ENCODE data around the gene C17orf67. TPM values are rescaled to one million over a fixed set of nuclear protein-coding genes. Genes with fewer than 3 reads are reported as not detected.

The C17orf67 gene
- total and polyA plus RNA-seq, 9 of the 15 experiments (the other 6 are each of a cell fraction or from before 2014, with no cell fraction given) = 0.07 to 1.7 (median 0.59) TPM

DNA sequence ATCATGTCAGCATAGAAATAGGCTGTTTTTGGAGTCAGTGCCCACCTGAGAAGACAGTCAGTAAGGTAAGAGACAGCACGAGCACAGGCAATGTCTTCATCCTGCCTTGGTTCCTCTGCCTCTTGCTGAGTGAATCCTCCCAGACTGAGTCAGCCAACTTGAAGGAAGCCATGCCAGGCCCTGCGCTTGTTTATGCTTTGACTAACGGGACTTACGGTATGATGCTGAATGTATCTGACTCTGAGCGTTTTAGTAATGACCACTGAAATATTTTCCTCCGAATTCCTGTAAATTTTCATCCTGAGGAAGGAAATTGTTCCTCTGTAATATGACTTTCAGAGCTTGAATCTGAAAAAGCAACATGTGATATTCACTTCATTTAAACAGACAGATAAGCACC, 18.0 kb downstream of the C17orf67 start (continued):
- TF ChIP-seq, protein P1, sequence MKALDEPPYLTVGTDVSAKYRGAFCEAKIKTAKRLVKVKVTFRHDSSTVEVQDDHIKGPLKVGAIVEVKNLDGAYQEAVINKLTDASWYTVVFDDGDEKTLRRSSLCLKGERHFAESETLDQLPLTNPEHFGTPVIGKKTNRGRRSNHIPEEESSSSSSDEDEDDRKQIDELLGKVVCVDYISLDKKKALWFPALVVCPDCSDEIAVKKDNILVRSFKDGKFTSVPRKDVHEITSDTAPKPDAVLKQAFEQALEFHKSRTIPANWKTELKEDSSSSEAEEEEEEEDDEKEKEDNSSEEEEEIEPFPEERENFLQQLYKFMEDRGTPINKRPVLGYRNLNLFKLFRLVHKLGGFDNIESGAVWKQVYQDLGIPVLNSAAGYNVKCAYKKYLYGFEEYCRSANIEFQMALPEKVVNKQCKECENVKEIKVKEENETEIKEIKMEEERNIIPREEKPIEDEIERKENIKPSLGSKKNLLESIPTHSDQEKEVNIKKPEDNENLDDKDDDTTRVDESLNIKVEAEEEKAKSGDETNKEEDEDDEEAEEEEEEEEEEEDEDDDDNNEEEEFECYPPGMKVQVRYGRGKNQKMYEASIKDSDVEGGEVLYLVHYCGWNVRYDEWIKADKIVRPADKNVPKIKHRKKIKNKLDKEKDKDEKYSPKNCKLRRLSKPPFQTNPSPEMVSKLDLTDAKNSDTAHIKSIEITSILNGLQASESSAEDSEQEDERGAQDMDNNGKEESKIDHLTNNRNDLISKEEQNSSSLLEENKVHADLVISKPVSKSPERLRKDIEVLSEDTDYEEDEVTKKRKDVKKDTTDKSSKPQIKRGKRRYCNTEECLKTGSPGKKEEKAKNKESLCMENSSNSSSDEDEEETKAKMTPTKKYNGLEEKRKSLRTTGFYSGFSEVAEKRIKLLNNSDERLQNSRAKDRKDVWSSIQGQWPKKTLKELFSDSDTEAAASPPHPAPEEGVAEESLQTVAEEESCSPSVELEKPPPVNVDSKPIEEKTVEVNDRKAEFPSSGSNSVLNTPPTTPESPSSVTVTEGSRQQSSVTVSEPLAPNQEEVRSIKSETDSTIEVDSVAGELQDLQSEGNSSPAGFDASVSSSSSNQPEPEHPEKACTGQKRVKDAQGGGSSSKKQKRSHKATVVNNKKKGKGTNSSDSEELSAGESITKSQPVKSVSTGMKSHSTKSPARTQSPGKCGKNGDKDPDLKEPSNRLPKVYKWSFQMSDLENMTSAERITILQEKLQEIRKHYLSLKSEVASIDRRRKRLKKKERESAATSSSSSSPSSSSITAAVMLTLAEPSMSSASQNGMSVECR (CRISPR knock-in tag; IDR thresholded peaks at IDR 0.05) = no peak
- no peak for TF ChIP-seq XRCC4 (IDR thresholded peaks at IDR 0.05; ENCODE audit: extremely low read depth, insufficient read depth, insufficient read length)

DNA sequence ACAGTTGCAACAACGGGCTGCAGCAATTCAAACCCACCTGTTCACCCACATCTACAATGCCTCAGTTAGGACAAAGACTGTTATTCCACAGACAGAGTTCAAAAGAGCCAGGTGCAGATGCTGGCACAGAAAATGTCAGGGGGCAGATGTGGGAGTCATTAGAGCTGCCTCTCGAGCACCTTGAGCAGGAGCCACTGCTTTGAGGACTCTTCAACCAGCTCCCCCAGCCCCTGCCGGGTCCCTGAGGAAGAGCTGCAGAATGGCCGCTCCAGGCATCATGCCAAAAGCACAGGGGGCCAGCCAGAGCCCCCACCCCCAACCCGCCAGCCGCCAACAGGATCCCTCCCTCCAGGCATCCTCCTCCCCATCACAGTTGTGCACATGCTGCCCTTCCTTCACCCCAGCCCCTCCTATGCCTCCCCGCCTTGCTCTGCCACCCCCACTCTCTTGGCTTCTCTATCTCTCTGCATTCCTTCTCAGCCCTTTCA, 20.8 kb downstream of the C17orf67 start:
- BruUV-seq (replicated peaks) = no TSS peak
- ATAC-seq (no peak), FAIRE-seq (no peak), DNase-seq (ENCODE audit: extremely low read depth in 1 of 4, low spot score in 3 of 4) (no peak)
- Histone ChIP-seq H3K4me3 (no peak overlapping the region), H3K79me2 (ENCODE audit: control insufficient read depth, insufficient read depth, low read length) (no peaks in the 10 kb centered on the region), H3K27ac (ENCODE audit: extremely low read depth, low read depth, low read length) (no peak overlapping the region), H4K20me1 (replicated peaks; ENCODE audit: control insufficient read depth, insufficient read depth, low read length) (no peaks in the 10 kb centered on the region), H2AFZ (ENCODE audit: low read depth, low read length) (no peak overlapping the region), H3K27me3 (ENCODE audit: control insufficient read depth in 2 of 2, insufficient read depth in 2 of 2, low read length in 2 of 2) (peaks cover 24 to 27% of the 10 kb centered on the region in 2 experiments), H3K9me3 (replicated peaks; ENCODE audit: control insufficient read depth, insufficient read depth, low read depth, low read length) (no peaks in the 10 kb centered on the region), H3K4me2 (ENCODE audit: insufficient read depth, low read length) (no peak overlapping the region), H3K9me1 (ENCODE audit: control insufficient read depth, insufficient read depth, low read length) (no peaks in the 10 kb centered on the region), H3K36me3 (ENCODE audit: control insufficient read depth, insufficient read depth, low read length) (no peaks in the 10 kb centered on the region), H3K4me1 (replicated peaks in 1 of 2; ENCODE audit: control insufficient read depth in 2 of 2, insufficient read depth in 2 of 2, low read length in 2 of 2) (peaks cover 0 to 3% of the 10 kb centered on the region in 2 experiments; a peak in 1 of 5 replicates), H3K9ac (ENCODE audit: insufficient read depth in 1 of 2, low read depth in 2 of 2, low read length in 2 of 2) (no peak overlapping the region)
- no peak for TF ChIP-seq RBM22 (IDR thresholded peaks at IDR 0.05; ENCODE audit: low read depth, low read length, poor library complexity, severe bottlenecking)
- TF ChIP-seq, protein P2, sequence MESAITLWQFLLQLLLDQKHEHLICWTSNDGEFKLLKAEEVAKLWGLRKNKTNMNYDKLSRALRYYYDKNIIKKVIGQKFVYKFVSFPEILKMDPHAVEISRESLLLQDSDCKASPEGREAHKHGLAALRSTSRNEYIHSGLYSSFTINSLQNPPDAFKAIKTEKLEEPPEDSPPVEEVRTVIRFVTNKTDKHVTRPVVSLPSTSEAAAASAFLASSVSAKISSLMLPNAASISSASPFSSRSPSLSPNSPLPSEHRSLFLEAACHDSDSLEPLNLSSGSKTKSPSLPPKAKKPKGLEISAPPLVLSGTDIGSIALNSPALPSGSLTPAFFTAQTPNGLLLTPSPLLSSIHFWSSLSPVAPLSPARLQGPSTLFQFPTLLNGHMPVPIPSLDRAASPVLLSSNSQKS (CRISPR knock-in tag; IDR thresholded peaks at IDR 0.05) = no peak
- TF ChIP-seq CREB1 (IDR thresholded peaks at IDR 0.05) = no peak
- TF ChIP-seq CREB1 (CRISPR knock-in tag; IDR thresholded peaks at IDR 0.05) = no peak
- CTCF ChIA-PET (ENCODE audit: low intra/inter-chr PET ratio) = no interaction called here
- 0% methylated on average over 7 of the region's 7 CpGs for WGBS (ENCODE audit: insufficient coverage, low coverage, missing lambda C conversion rate)
- intact Hi-C loops (cut with micrococcal nuclease) (no loop called here), in situ Hi-C loops (cut with MboI) (no loop called here)
- POLR2A ChIA-PET = interaction anchor here (0.6 to 0.7 kb wide), 2 partner anchors 20 to 22 kb away, joined by 3 to 5 read pairs; no protein-coding TSS in a partner anchor

Data from K562 (cell line).